Endothelial cell of umbilical vein (primary cell): ENCODE results near the gene MYH8. TPM values are rescaled to one million over a fixed set of nuclear protein-coding genes. Genes with fewer than 3 reads are reported as not detected.

Source experiments
- BruUV-seq: library from RNA; stranded (reverse); fragments of 400-500 nt; replicated peaks from 2 replicates; lab custom pipeline; 2021; lab: Mats Ljungman, UMichigan
- CTCF ChIA-PET: fragments of 300-600, 350-600 bp; sonication (Branson Sonifier 250); formaldehyde crosslinking; loops from one replicate; lab custom pipeline; 2021; ENCODE audit warnings: antibody characterized with exemption, inconsistent platforms; lab: Charles Lee
- POLR2A ChIA-PET: fragments of 300-600, 350-600 bp; sonication (Branson Sonifier 250); formaldehyde crosslinking; loops from one replicate; lab custom pipeline; 2021; ENCODE audit warnings: antibody characterized with exemption, inconsistent platforms; lab: Charles Lee
- DNase-seq: peaks from one replicate; pipeline ENCODE4 v3.0.0-alpha.2; 2011; ENCODE audit warnings: low read depth, low spot score
- FAIRE-seq: peaks from 2 replicates; lab custom pipeline; 2011; peaks lifted over from hg19 to GRCh38; lab: Jason Lieb, UNC
- H2AFZ ChIP-seq: 2 replicates; pipeline ENCODE4 v1.6.0; 2012; ENCODE audit warnings: low read depth, low read length, control low read depth, inconsistent platforms
- H3K27ac ChIP-seq: 2 replicates; pipeline ENCODE4 v1.5.1; 2011; ENCODE audit warnings: low read depth, mild to moderate bottlenecking, control low read depth, low read length, moderate library complexity; ENCODE audit not compliant: insufficient read depth
- H3K27me3 ChIP-seq, 2 experiments: 2 replicates each; pipeline versions ENCODE4 v1.6.0 to v1.6.1; 2011; ENCODE audit warnings: low read length in 2 of 2, mixed read lengths in 1 of 2; ENCODE audit not compliant: control insufficient read depth in 2 of 2, insufficient read depth in 2 of 2
- H3K36me3 ChIP-seq, 2 experiments: 2 replicates in 1 of 2; 3 replicates in 1 of 2; pipeline ENCODE4 v1.5.1; 2011; ENCODE audit warnings: low read length in 2 of 2, mild to moderate bottlenecking in 1 of 2, moderate library complexity in 1 of 2; ENCODE audit not compliant: control insufficient read depth in 2 of 2, insufficient read depth in 2 of 2; ENCODE audit errors: extremely low read depth in 1 of 2
- H3K4me1 ChIP-seq: 3 replicates; pipeline ENCODE4 v1.5.1; 2011; ENCODE audit warnings: mild to moderate bottlenecking, low read length; ENCODE audit not compliant: control insufficient read depth, insufficient read depth; ENCODE audit errors: extremely low read depth
- H3K4me2 ChIP-seq: 2 replicates; pipeline ENCODE4 v1.6.1; 2011; ENCODE audit warnings: low read length, control low read depth, mixed read lengths; ENCODE audit not compliant: insufficient read depth
- H3K4me3 ChIP-seq, 3 experiments: fragments of 200-600 bp in 1 of 3; sonication (generic), shearing (Covaris generic) in 1 of 3; replicated peaks in 1 of 3; 2 replicates each; pipeline ENCODE4 v1.5.1; 2011 to 2016; ENCODE audit warnings: control low read depth in 3 of 3, low read length in 3 of 3, mild to moderate bottlenecking in 2 of 3, inconsistent platforms in 1 of 3, low read depth in 1 of 3, moderate library complexity in 1 of 3; ENCODE audit not compliant: insufficient read depth in 1 of 3
- H3K79me2 ChIP-seq: 2 replicates; pipeline ENCODE4 v1.6.0; 2012; ENCODE audit warnings: low read length, inconsistent platforms; ENCODE audit not compliant: control insufficient read depth, insufficient read depth
- H3K9ac ChIP-seq: replicated peaks from 2 replicates; pipeline ENCODE3; 2011; ENCODE audit warnings: low read length, control low read depth; ENCODE audit not compliant: insufficient read depth; ENCODE audit errors: extremely low read depth
- H3K9me1 ChIP-seq: replicated peaks from 3 replicates; pipeline ENCODE4 v1.6.0; 2011; ENCODE audit warnings: mild to moderate bottlenecking, low read length; ENCODE audit not compliant: control insufficient read depth, insufficient read depth; ENCODE audit errors: extremely low read depth
- H3K9me3 ChIP-seq: replicated peaks from 2 replicates; pipeline ENCODE4 v1.5.1; 2012; ENCODE audit warnings: low read length, inconsistent platforms; ENCODE audit not compliant: control insufficient read depth, insufficient read depth
- H4K20me1 ChIP-seq: replicated peaks from 2 replicates; pipeline ENCODE3; 2011; ENCODE audit warnings: mild to moderate bottlenecking, low read length; ENCODE audit not compliant: control insufficient read depth, insufficient read depth; ENCODE audit errors: extremely low read depth
- CTCF ChIP-seq, 2 donors: IDR thresholded peaks; 1 replicate in 1 of 2; 2 replicates in 1 of 2; pipeline ENCODE4 v1.5.1; 2011; ENCODE audit warnings: low read length in 2 of 2, mild to moderate bottlenecking in 2 of 2, moderate library complexity in 2 of 2, control low read depth in 1 of 2, inconsistent platforms in 1 of 2, low read depth in 1 of 2; ENCODE audit not compliant: insufficient read depth in 1 of 2; ENCODE audit errors: extremely low read depth in 1 of 2
- GATA2 ChIP-seq: IDR thresholded peaks from 2 replicates; pipeline ENCODE4 v1.7.0; 2011; ENCODE audit warnings: low read depth, mild to moderate bottlenecking, moderate library complexity, mixed read lengths, low read length; ENCODE audit not compliant: insufficient read length, insufficient read depth
- JUN ChIP-seq: IDR thresholded peaks from 2 replicates; pipeline ENCODE4 v1.6.1; 2011; ENCODE audit warnings: borderline replicate concordance, low read depth; ENCODE audit not compliant: insufficient read length, insufficient read depth
- MAX ChIP-seq: IDR thresholded peaks from 2 replicates; pipeline ENCODE4 v1.6.1; 2011; ENCODE audit not compliant: insufficient read depth, insufficient read length
- MYC ChIP-seq: IDR thresholded peaks from one replicate; pipeline ENCODE4 v1.6.1; 2011; ENCODE audit warnings: mild to moderate bottlenecking, low read depth, low read length
- POLR2A ChIP-seq: IDR thresholded peaks from 2 replicates; pipeline ENCODE4 v1.6.1; 2012; ENCODE audit warnings: low read depth, mild to moderate bottlenecking, control low read depth, low read length
- POLR2AphosphoS5 ChIP-seq: IDR thresholded peaks from 2 replicates; pipeline ENCODE4 v1.6.1; 2012; ENCODE audit warnings: low read depth, mild to moderate bottlenecking, control low read depth, low read length, moderate library complexity; ENCODE audit not compliant: insufficient read depth
- dilution Hi-C: fragments of 300-500 bp; cut with MboI; formaldehyde crosslinking; loops from one replicate; pipeline ENCODE4 v1.15.0; 2019; ENCODE audit warnings: low sequenced_read_pairs; ENCODE audit not compliant: extremely low pct_ligation_motif_present
- intact Hi-C: fragments of 100-400 bp; cut with micrococcal nuclease; formaldehyde crosslinking; loops from one replicate; pipeline ENCODE4 v1.10.0; 2022
- polyA plus RNA-seq, 4 experiments: library from polyadenylated mRNA; depleted of rRNA in 3 of 4; stranded (reverse) in 3 of 4; unstranded in 1 of 4; fragments of >200 nt; gene quantifications; 2 replicates each; pipeline versions ENCODE4 v1.2.1 to v1.2.3, GENCODE V29; 2011 to 2012; ENCODE audit warnings: missing spikeins in 1 of 4
- total RNA-seq: library from RNA; stranded (reverse); gene quantifications from 2 replicates; pipeline ENCODE4 v1.2.3, GENCODE V29; 2021

Gene MYH8
- total and polyA plus RNA-seq, 2 donors (not counting 3 experiments of a cell fraction or from before 2014, with no cell fraction given): not detected

GRCh38 chr17:10360578-10360977 lies 61.2 kb downstream of the MYH8 start:
- Histone ChIP-seq H3K27me3 (no peaks in the 10 kb centered on the region), H3K4me2 (no peak overlapping the region), H3K4me3 (no peak overlapping the region), H3K4me1 (no peaks in the 10 kb centered on the region), H3K9ac (no peak overlapping the region), H3K27ac (no peak overlapping the region), H3K9me1 (no peaks in the 10 kb centered on the region), H3K36me3 (no peaks in the 10 kb centered on the region), H3K9me3 (no peaks in the 10 kb centered on the region), H2AFZ (no peak overlapping the region), H4K20me1 (no peaks in the 10 kb centered on the region), H3K79me2 (no peaks in the 10 kb centered on the region)
- intact Hi-C loops (no loop called here), dilution Hi-C loops (no loop called here)
- DNase-seq: no peak
- no TSS peak for BruUV-seq
- FAIRE-seq: no peak
- TF ChIP-seq MAX (no peak), MYC (no peak), JUN (no peak), POLR2A (no peak), POLR2AphosphoS5 (no peak), GATA2 (no peak), CTCF (IDR thresholded peaks at IDR 0.05; ENCODE audit: extremely low read depth in 1 of 2, insufficient read depth in 1 of 2, low read depth in 1 of 2, low read length in 2 of 2) (no peak)
- CTCF ChIA-PET: no interaction called here
- POLR2A ChIA-PET: no interaction called here
